ENCODE results near the gene CCDC187. TPM values are rescaled to one million over a fixed set of nuclear protein-coding genes. Genes with fewer than 3 reads are reported as not detected.

The CCDC187 gene
- total and polyA plus RNA-seq, 8 donors: 0.12 to 2.8 (median 0.45) TPM; not detected in 1

- WGBS, 5 donors: 78 to 87% (median 86%) methylated on average over 18 to 30 of the region's 30 CpGs
- intact Hi-C loops (cut with DNase I; ENCODE audit: low total_unique reads): loop anchor here (10.0 kb wide), 1 partner anchor 112 kb away; no protein-coding TSS in a partner anchor
- no peak for TF ChIP-seq EP300 (IDR thresholded peaks at IDR 0.05)
- TF ChIP-seq CTCF (IDR thresholded peaks at IDR 0.05): no peak
- no peak for TF ChIP-seq POLR2A (IDR thresholded peaks at IDR 0.05)
- no peak for TF ChIP-seq POLR2AphosphoS5 (IDR thresholded peaks at IDR 0.05)
- H3K4me3 ChIP-seq: no peak overlapping the region
- no peaks in the 10 kb centered on the region for H3K36me3 ChIP-seq
- H3K27me3 ChIP-seq: peaks cover 0 to 87% (median 7%) of the 10 kb centered on the region in 3 donors
- H3K9me3 ChIP-seq: no peaks in the 10 kb centered on the region
- peaks cover 7 to 15% (median 10%) of the 10 kb centered on the region in 4 donors for H3K4me1 ChIP-seq
- H3K27ac ChIP-seq: no peak overlapping the region
- DNase-seq: no peak
Observed at GRCh38 chr9:136286359-136286986, 17.4 kb downstream of the CCDC187 start.

GRCh38 chr9:136285501-136286358 lies 18.2 kb downstream of the CCDC187 start:
- Histone ChIP-seq H3K36me3 (no peaks in the 10 kb centered on the region), H3K27ac (no peak overlapping the region), H3K27me3 (peaks cover 0 to 87% (median 7%) of the 10 kb centered on the region in 3 donors), H3K4me1 (peaks cover 7 to 15% (median 10%) of the 10 kb centered on the region in 4 donors), H3K4me3 (no peak overlapping the region), H3K9me3 (no peaks in the 10 kb centered on the region)
- 75 to 82% (median 76%) methylated on average over 11 to 28 of the region's 28 CpGs for WGBS, 5 donors
- intact Hi-C loops (cut with DNase I; ENCODE audit: low total_unique reads): loop anchor here (10.0 kb wide), 1 partner anchor 111 kb away; no protein-coding TSS in a partner anchor
- DNase-seq: no peak
- TF ChIP-seq POLR2AphosphoS5 (IDR thresholded peaks at IDR 0.05): no peak

- DNase-seq: no peak
- H3K4me3 ChIP-seq: no peak overlapping the region
- intact Hi-C loops (cut with DNase I; ENCODE audit: low total_unique reads): loop anchor here (10.0 kb wide), 1 partner anchor 110 kb away; no protein-coding TSS in a partner anchor
- no peak for TF ChIP-seq POLR2A (IDR thresholded peaks at IDR 0.05)
- no peak for TF ChIP-seq CTCF (IDR thresholded peaks at IDR 0.05)
- no peak for TF ChIP-seq POLR2AphosphoS5 (IDR thresholded peaks at IDR 0.05)
- no peak for TF ChIP-seq EP300 (IDR thresholded peaks at IDR 0.05)
- WGBS, 5 donors: 85 to 100% (median 86%) methylated on average over 4 to 19 of the region's 19 CpGs
- no peaks in the 10 kb centered on the region for H3K36me3 ChIP-seq
- H3K9me3 ChIP-seq: peaks cover 0 to 3% (median 0%) of the 10 kb centered on the region in 4 donors
- peaks cover 0 to 79% (median 7%) of the 10 kb centered on the region in 3 donors for H3K27me3 ChIP-seq
- H3K4me1 ChIP-seq: peaks cover 7 to 15% (median 10%) of the 10 kb centered on the region in 4 donors
- H3K27ac ChIP-seq: no peak overlapping the region
Observed at GRCh38 chr9:136284951-136285350, 18.9 kb downstream of the CCDC187 start.

GRCh38 chr9:136284311-136284710 lies 19.6 kb downstream of the CCDC187 start:
- Histone ChIP-seq H3K36me3 (no peaks in the 10 kb centered on the region), H3K4me3 (no peak overlapping the region), H3K4me1 (peaks cover 7 to 15% (median 10%) of the 10 kb centered on the region in 4 donors), H3K27ac (no peak overlapping the region), H3K9me3 (peaks cover 0 to 6% (median 0%) of the 10 kb centered on the region in 4 donors), H3K27me3 (peaks cover 0 to 76% (median 7%) of the 10 kb centered on the region in 3 donors)
- intact Hi-C loops (cut with DNase I; ENCODE audit: low total_unique reads): loop anchor here (10.0 kb wide), 1 partner anchor 110 kb away; no protein-coding TSS in a partner anchor
- TF ChIP-seq POLR2AphosphoS5 (IDR thresholded peaks at IDR 0.05) (no peak), EP300 (IDR thresholded peaks at IDR 0.05) (no peak), CTCF (IDR thresholded peaks at IDR 0.05) (no peak), POLR2A (IDR thresholded peaks at IDR 0.05) (no peak)
- DNase-seq: no peak
- WGBS, 5 donors: 64 to 77% (median 69%) methylated on average over 8 to 22 of the region's 22 CpGs
